ENCODE results near the gene SMC2.

DNA sequence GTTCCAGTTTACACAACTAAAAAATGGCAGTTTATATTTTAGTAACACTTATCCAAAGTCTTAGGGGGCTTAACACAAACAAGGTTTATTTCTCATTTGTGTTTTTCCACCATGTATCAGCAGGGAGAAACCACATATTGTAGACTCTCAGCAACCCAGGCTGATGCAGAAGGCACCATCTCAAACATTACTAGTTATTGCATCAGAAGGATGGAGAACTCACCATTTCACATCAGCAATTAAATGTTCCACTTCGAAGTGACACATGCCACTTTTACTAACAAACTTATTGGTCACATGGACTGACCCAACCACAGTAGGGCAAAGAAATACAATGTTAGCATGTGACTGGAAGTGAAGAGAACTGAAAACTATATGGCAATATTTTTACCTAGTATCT lies 22.5 kb upstream of the SMC2 start:
- TF ChIP-seq, protein P1, sequence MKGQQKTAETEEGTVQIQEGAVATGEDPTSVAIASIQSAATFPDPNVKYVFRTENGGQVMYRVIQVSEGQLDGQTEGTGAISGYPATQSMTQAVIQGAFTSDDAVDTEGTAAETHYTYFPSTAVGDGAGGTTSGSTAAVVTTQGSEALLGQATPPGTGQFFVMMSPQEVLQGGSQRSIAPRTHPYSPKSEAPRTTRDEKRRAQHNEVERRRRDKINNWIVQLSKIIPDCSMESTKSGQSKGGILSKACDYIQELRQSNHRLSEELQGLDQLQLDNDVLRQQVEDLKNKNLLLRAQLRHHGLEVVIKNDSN (IDR thresholded peaks at IDR 0.05): no peak
- TF ChIP-seq, protein P2, sequence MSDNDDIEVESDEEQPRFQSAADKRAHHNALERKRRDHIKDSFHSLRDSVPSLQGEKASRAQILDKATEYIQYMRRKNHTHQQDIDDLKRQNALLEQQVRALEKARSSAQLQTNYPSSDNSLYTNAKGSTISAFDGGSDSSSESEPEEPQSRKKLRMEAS (IDR thresholded peaks at IDR 0.05): no peak
- TF ChIP-seq CEBPB (IDR thresholded peaks at IDR 0.05): no peak
- no peak for TF ChIP-seq NFIC (IDR thresholded peaks at IDR 0.05)
- no peak for TF ChIP-seq RAD21 (IDR thresholded peaks at IDR 0.05; ENCODE audit: low read depth)
- no peak for TF ChIP-seq YY1 (IDR thresholded peaks at IDR 0.05; ENCODE audit: low read depth)
- TF ChIP-seq REST (IDR thresholded peaks at IDR 0.05; ENCODE audit: low read depth): no peak

All from Ishikawa (cell line).